Middle frontal gyrus (tissue), 1 donor: Measurements from ENCODE around the gene FOXO3.
"Not testable (repeated sequence)": the region's sequence is repeated elsewhere in the genome, so short reads cannot be mapped to it uniquely, and the experiment has no call there.

Experiments used
- DNase-seq: peaks from one replicate; pipeline ENCODE4 v3.0.0-alpha.2; 2015; ENCODE audit warnings: low spot score; ENCODE audit errors: extremely low spot score

The FOXO3 gene

GRCh38 chr6:108555399-108556052 lies 5.2 kb upstream of the FOXO3 start:
- DNase-seq = no peak

- no peak for DNase-seq
These were observed 4.5 kb upstream of the FOXO3 start for GRCh38 chr6:108556250-108556649.

- no peak for DNase-seq
These were observed 3.7 kb upstream of the FOXO3 start for GRCh38 chr6:108556866-108557493.

- DNase-seq = peak; percentile 47
These were observed 3.0 kb upstream of the FOXO3 start for GRCh38 chr6:108557494-108558371.

- DNase-seq = peak; percentile 98
These were observed 2.2 kb upstream of the FOXO3 start for GRCh38 chr6:108558372-108559096.

- DNase-seq = peak; percentile 91
These were observed 1.4 kb upstream of the FOXO3 start for GRCh38 chr6:108559097-108559883.

- DNase-seq = no peak
These were observed 744 bp upstream of the FOXO3 start for GRCh38 chr6:108559884-108560462.

GRCh38 chr6:108561309-108561647 lies 561 bp downstream of the FOXO3 start:
- not testable (repeated sequence) for DNase-seq

- DNase-seq = no peak
These were observed 1.2 kb downstream of the FOXO3 start for GRCh38 chr6:108561742-108562502.

- DNase-seq = no peak
These were observed 1.8 kb downstream of the FOXO3 start for GRCh38 chr6:108562503-108562993.

- no peak for DNase-seq
These were observed 2.6 kb downstream of the FOXO3 start for GRCh38 chr6:108563292-108563691.

- DNase-seq = no peak
These were observed 3.5 kb downstream of the FOXO3 start for GRCh38 chr6:108564178-108564577.

- DNase-seq = no peak
These were observed 4.5 kb downstream of the FOXO3 start for GRCh38 chr6:108565091-108565766.

- DNase-seq = no peak
These were observed 5.2 kb downstream of the FOXO3 start for GRCh38 chr6:108565893-108566292.

GRCh38 chr6:108566406-108566805 lies 5.7 kb downstream of the FOXO3 start:
- DNase-seq = no peak

GRCh38 chr6:108568101-108568500 lies 7.4 kb downstream of the FOXO3 start:
- no peak for DNase-seq

- no peak for DNase-seq
These were observed 8.0 kb downstream of the FOXO3 start for GRCh38 chr6:108568551-108569305.

GRCh38 chr6:108570517-108570916 lies 9.8 kb downstream of the FOXO3 start:
- DNase-seq = no peak
